HepG2 (cell line): Measurements from ENCODE around the gene C22orf39. TPM values are rescaled to one million over a fixed set of nuclear protein-coding genes. Genes with fewer than 3 reads are reported as not detected.

Source experiments
- ATF1 ChIP-seq: IDR thresholded peaks from 2 replicates; pipeline ENCODE4 v1.6.1; 2016; ENCODE audit warnings: mild to moderate bottlenecking, control low read depth
- ATF2 ChIP-seq: sonication (generic); formaldehyde crosslinking; IDR thresholded peaks from 2 replicates; pipeline ENCODE4 v1.4.0; 2020; ENCODE audit warnings: missing genetic modification reagents
- GPN1 ChIP-seq: sonication (generic); formaldehyde crosslinking; IDR thresholded peaks from 2 replicates; pipeline ENCODE4 v1.5.1; 2020; ENCODE audit warnings: missing genetic modification reagents, borderline replicate concordance
- ISX ChIP-seq: sonication (generic); formaldehyde crosslinking; conservative IDR thresholded peaks from 2 replicates; pipeline ENCODE4 v1.5.0; 2020; ENCODE audit warnings: missing genetic modification reagents
- MYPOP ChIP-seq: sonication (generic); formaldehyde crosslinking; IDR thresholded peaks from 2 replicates; pipeline ENCODE4 v1.8.1; 2023; ENCODE audit warnings: mild to moderate bottlenecking, moderate library complexity, missing genetic modification reagents
- POGK ChIP-seq: sonication (generic); formaldehyde crosslinking; conservative IDR thresholded peaks from 2 replicates; pipeline ENCODE4 v1.8.0; 2022; ENCODE audit warnings: mild to moderate bottlenecking, moderate library complexity, missing genetic modification reagents
- TARDBP ChIP-seq: sonication (generic); formaldehyde crosslinking; IDR thresholded peaks from 2 replicates; pipeline ENCODE4 v1.8.0; 2022; ENCODE audit warnings: mild to moderate bottlenecking, missing genetic modification reagents
- THAP11 ChIP-seq: IDR thresholded peaks from 2 replicates; pipeline ENCODE4 v1.6.1; 2016; ENCODE audit warnings: missing biosample characterization, missing genetic modification reagents
- USF2 ChIP-seq, 2 experiments: sonication (generic) in 1 of 2; formaldehyde crosslinking in 1 of 2; IDR thresholded peaks; 2 replicates each; pipeline versions ENCODE4 v1.5.1 to v1.6.1; 2011 to 2020; ENCODE audit warnings: borderline replicate concordance in 1 of 2, low read depth in 1 of 2, low read length in 1 of 2, mild to moderate bottlenecking in 1 of 2, missing genetic modification reagents in 1 of 2, moderate library complexity in 1 of 2
- ZBTB38 ChIP-seq: sonication (generic); formaldehyde crosslinking; IDR thresholded peaks from 2 replicates; pipeline ENCODE4 v1.5.1; 2020; ENCODE audit warnings: mild to moderate bottlenecking, missing genetic modification reagents
- ZNF17 ChIP-seq: sonication (generic); formaldehyde crosslinking; IDR thresholded peaks from 2 replicates; pipeline ENCODE4 v1.5.0; 2020; ENCODE audit warnings: mild to moderate bottlenecking, missing genetic modification reagents
- ZNF24 ChIP-seq: fragments of 450-650 bp; IDR thresholded peaks from 2 replicates; pipeline ENCODE4 v1.6.1; 2017; ENCODE audit warnings: antibody characterized with exemption, mild to moderate bottlenecking
- ZNF292 ChIP-seq: sonication (generic); formaldehyde crosslinking; IDR thresholded peaks from 2 replicates; pipeline ENCODE4 v1.8.1; 2022; ENCODE audit warnings: mild to moderate bottlenecking, low read depth, missing genetic modification reagents, borderline replicate concordance
- ZNF572 ChIP-seq: sonication (generic); formaldehyde crosslinking; IDR thresholded peaks from 2 replicates; pipeline ENCODE4 v1.5.1; 2020; ENCODE audit warnings: mild to moderate bottlenecking, missing genetic modification reagents
- ZNF710 ChIP-seq: sonication (generic); formaldehyde crosslinking; IDR thresholded peaks from 2 replicates; pipeline ENCODE4 v1.5.0; 2020; ENCODE audit warnings: mild to moderate bottlenecking, missing genetic modification reagents, borderline replicate concordance
- ZNF816 ChIP-seq: sonication (generic); formaldehyde crosslinking; IDR thresholded peaks from 2 replicates; pipeline ENCODE4 v1.8.0; 2022; ENCODE audit warnings: missing genetic modification reagents, mild to moderate bottlenecking, borderline replicate concordance
- ZNF891 ChIP-seq: sonication (generic); formaldehyde crosslinking; IDR thresholded peaks from 2 replicates; pipeline ENCODE4 v1.5.0; 2020; ENCODE audit warnings: mild to moderate bottlenecking, missing genetic modification reagents
- ZSCAN25 ChIP-seq: sonication (generic); formaldehyde crosslinking; IDR thresholded peaks from 2 replicates; pipeline ENCODE4 v1.8.0; 2022; ENCODE audit warnings: mild to moderate bottlenecking, missing genetic modification reagents
- ZZZ3 ChIP-seq: sonication (generic); formaldehyde crosslinking; IDR thresholded peaks from 2 replicates; pipeline ENCODE4 v1.4.0; 2020; ENCODE audit warnings: missing genetic modification reagents, mild to moderate bottlenecking, borderline replicate concordance
- polyA plus RNA-seq, 8 experiments: library from polyadenylated mRNA; depleted of rRNA in 3 of 8; stranded (reverse) in 7 of 8; unstranded in 1 of 8; fragments of >200 nt; fragmentation: Illumina TruSeq in 4 of 8; extraction: Trizol in 4 of 8; gene quantifications; 2 replicates each; pipeline versions ENCODE4 v1.2.1 to v1.2.3, GENCODE V29; 2011 to 2016; ENCODE audit warnings: low read depth in 4 of 8, missing spikeins in 1 of 8, mixed read lengths in 1 of 8; ENCODE audit not compliant: insufficient read depth in 1 of 8
- total RNA-seq, 5 experiments: library from RNA; depleted of rRNA; stranded (reverse); fragments of >200 nt; fragmentation: Illumina TruSeq; extraction: Trizol; gene quantifications; 2 replicates each; pipeline ENCODE4 v1.2.3, GENCODE V29; 2016; ENCODE audit warnings: low read depth in 1 of 5

C22orf39 gene
- total and polyA plus RNA-seq, 2 of the 13 experiments (the other 11 are each of a cell fraction or from before 2014, with no cell fraction given): 23.4 to 26.4 TPM

- TF ChIP-seq ZNF710 (CRISPR knock-in tag) (no peak), THAP11 (peak; percentile 98), ZNF816 (CRISPR knock-in tag) (peak; percentile 46; the same call in 1 of the 2 replicates), ZNF292 (CRISPR knock-in tag) (no peak), ZZZ3 (peak; percentile 63; the same call in 1 of the 2 replicates), MYPOP (no peak), POGK (CRISPR knock-in tag) (no peak), ATF1 (CRISPR knock-in tag) (peak; percentile 95), ISX (CRISPR knock-in tag) (no peak), ZNF891 (CRISPR knock-in tag) (peak; percentile 82; the same call in 1 of the 2 replicates), ZNF17 (CRISPR knock-in tag) (no peak), ATF2 (no peak), ZNF24 (no peak), ZNF572 (CRISPR knock-in tag) (no peak), ZBTB38 (CRISPR knock-in tag) (no peak), USF2 (IDR thresholded peaks at IDR 0.05; ENCODE audit: low read depth, low read length) (no peak), USF2 (CRISPR knock-in tag; IDR thresholded peaks at IDR 0.05; ENCODE audit: borderline replicate concordance) (no peak), ZSCAN25 (CRISPR knock-in tag) (no peak), GPN1 (CRISPR knock-in tag) (no peak), TARDBP (CRISPR knock-in tag) (no peak; the same call in 1 of the 2 replicates)
Observed at GRCh38 chr22:19479355-19480172, 32.1 kb upstream of the C22orf39 start, which contains the start of gene CDC45 (continued).
